Fibroblast of lung (primary cell): ENCODE data around the gene LMX1A. TPM values are rescaled to one million over a fixed set of nuclear protein-coding genes. Genes with fewer than 3 reads are reported as not detected.

Source experiments
- DNase-seq, 2 donors: peaks; one replicate each; pipeline versions ENCODE4 v3.0.0 to v3.0.0-alpha.2; 2010; ENCODE audit warnings: low read depth in 2 of 2
- H2AFZ ChIP-seq: 2 replicates; pipeline ENCODE4 v1.5.1; 2012; ENCODE audit warnings: low read length, control low read depth, inconsistent platforms
- H3K27ac ChIP-seq: 2 replicates; pipeline ENCODE4 v1.5.1; 2011; ENCODE audit warnings: low read length, control low read depth; ENCODE audit not compliant: insufficient read depth
- H3K27me3 ChIP-seq: 2 replicates; pipeline ENCODE4 v1.5.1; 2011; ENCODE audit warnings: mild to moderate bottlenecking, low read length; ENCODE audit not compliant: control insufficient read depth, insufficient read depth
- H3K36me3 ChIP-seq: 2 replicates; pipeline ENCODE4 v1.5.1; 2011; ENCODE audit warnings: low read length; ENCODE audit not compliant: control insufficient read depth, insufficient read depth
- H3K4me1 ChIP-seq: 2 replicates; pipeline ENCODE4 v1.5.1; 2011; ENCODE audit warnings: low read length; ENCODE audit not compliant: control insufficient read depth, insufficient read depth; ENCODE audit errors: extremely low read depth
- H3K4me2 ChIP-seq: 2 replicates; pipeline ENCODE4 v1.5.1; 2011; ENCODE audit warnings: low read length, control low read depth; ENCODE audit not compliant: insufficient read depth; ENCODE audit errors: extremely low read depth
- H3K4me3 ChIP-seq, 4 experiments: fragments of 200-600 bp in 1 of 4; sonication (generic) in 1 of 4; replicated peaks in 1 of 4; 2 replicates each; pipeline ENCODE4 v1.5.1; 2011 to 2016; ENCODE audit warnings: low read length in 4 of 4, low read depth in 3 of 4, mild to moderate bottlenecking in 3 of 4, control low read depth in 2 of 4, inconsistent platforms in 1 of 4, mixed read lengths in 1 of 4; ENCODE audit not compliant: insufficient read depth in 1 of 4; ENCODE audit errors: control extremely low read depth in 1 of 4
- H3K79me2 ChIP-seq: 2 replicates; pipeline ENCODE4 v1.5.1; 2012; ENCODE audit warnings: mild to moderate bottlenecking, low read length, inconsistent platforms; ENCODE audit not compliant: control insufficient read depth, insufficient read depth
- H3K9ac ChIP-seq: 2 replicates; pipeline ENCODE4 v1.5.1; 2011; ENCODE audit warnings: mild to moderate bottlenecking, low read length, control low read depth; ENCODE audit not compliant: insufficient read depth
- H3K9me3 ChIP-seq: 2 replicates; pipeline ENCODE4 v1.5.1; 2012; ENCODE audit warnings: low read depth, low read length; ENCODE audit not compliant: control insufficient read depth, insufficient read depth
- H4K20me1 ChIP-seq: 2 replicates; pipeline ENCODE4 v1.5.1; 2011; ENCODE audit warnings: low read length; ENCODE audit not compliant: control insufficient read depth, insufficient read depth; ENCODE audit errors: extremely low read depth
- CTCF ChIP-seq, 2 donors: IDR thresholded peaks in 1 of 2; conservative IDR thresholded peaks in 1 of 2; 1 replicate in 1 of 2; 2 replicates in 1 of 2; pipeline ENCODE4 v1.5.1; 2011 to 2012; ENCODE audit warnings: low read length in 2 of 2, control low read depth in 1 of 2, inconsistent platforms in 1 of 2, low read depth in 1 of 2, mild to moderate bottlenecking in 1 of 2
- EZH2 ChIP-seq: IDR thresholded peaks from 2 replicates; pipeline ENCODE4 v1.5.1; 2012; ENCODE audit warnings: low read length, control low read depth, mild to moderate bottlenecking; ENCODE audit errors: missing control alignments
- polyA plus RNA-seq, 2 donors: library from polyadenylated mRNA; depleted of rRNA in 1 of 2; stranded (reverse) in 1 of 2; unstranded in 1 of 2; fragments of >200 nt; gene quantifications; 2 replicates each; pipeline ENCODE4 v1.2.1, GENCODE V29; 2011 to 2012; ENCODE audit warnings: missing spikeins in 1 of 2
- total RNA-seq: library from RNA; depleted of rRNA; stranded (reverse); fragments of >200 nt; gene quantifications from 2 replicates; pipeline ENCODE4 v1.2.1, GENCODE V29; 2014

LMX1A gene
- total and polyA plus RNA-seq, 2 donors (not counting 1 experiment from before 2014, with no cell fraction given), result not detected

GRCh38 chr1:165387505-165387904 is 31.0 kb upstream of the LMX1A start:
- H3K79me2 ChIP-seq, result no peaks in the 10 kb centered on the region
- H3K9me3 ChIP-seq, result no peaks in the 10 kb centered on the region
- DNase-seq, result no peak
- H3K4me2 ChIP-seq, result no peak overlapping the region
- H3K36me3 ChIP-seq, result no peaks in the 10 kb centered on the region
- H3K4me3 ChIP-seq, result no peak overlapping the region
- no peak overlapping the region for H3K9ac ChIP-seq
- TF ChIP-seq CTCF (conservative IDR thresholded peaks at IDR 0.05 in 1 of 2, IDR thresholded peaks at IDR 0.05 in 1 of 2; ENCODE audit: low read depth in 1 of 2, low read length in 2 of 2) (no peak), EZH2 (no peak)
- no peaks in the 10 kb centered on the region for H4K20me1 ChIP-seq
- peaks cover 16% of the 10 kb centered on the region for H3K27me3 ChIP-seq
- no peak overlapping the region for H3K27ac ChIP-seq
- H3K4me1 ChIP-seq, result no peaks in the 10 kb centered on the region
- no peak overlapping the region for H2AFZ ChIP-seq

- H3K4me1 ChIP-seq, result no peaks in the 10 kb centered on the region
- no peak for TF ChIP-seq EZH2
- no peak for TF ChIP-seq CTCF (conservative IDR thresholded peaks at IDR 0.05 in 1 of 2, IDR thresholded peaks at IDR 0.05 in 1 of 2; ENCODE audit: low read depth in 1 of 2, low read length in 2 of 2)
- peak in 1 of 2 donors; percentile 5 for DNase-seq
These were observed 27.3 kb upstream of the LMX1A start for GRCh38 chr1:165383599-165384405.

GRCh38 chr1:165383067-165383466 is 26.6 kb upstream of the LMX1A start:
- Histone ChIP-seq H3K4me3 (no peak overlapping the region), H3K36me3 (no peaks in the 10 kb centered on the region), H3K27ac (no peak overlapping the region), H3K27me3 (no peaks in the 10 kb centered on the region), H4K20me1 (no peaks in the 10 kb centered on the region), H3K9me3 (no peaks in the 10 kb centered on the region), H3K9ac (no peak overlapping the region), H3K4me1 (no peaks in the 10 kb centered on the region), H3K79me2 (no peaks in the 10 kb centered on the region), H3K4me2 (no peak overlapping the region), H2AFZ (no peak overlapping the region)
- DNase-seq, result peak; percentile 40 to 82
- no peak for TF ChIP-seq CTCF (conservative IDR thresholded peaks at IDR 0.05 in 1 of 2, IDR thresholded peaks at IDR 0.05 in 1 of 2; ENCODE audit: low read depth in 1 of 2, low read length in 2 of 2)
- no peak for TF ChIP-seq EZH2

More at GRCh38 chr1:165383599-165384405, 27.3 kb upstream of the LMX1A start:
- Histone ChIP-seq H3K9ac (no peak overlapping the region), H4K20me1 (no peaks in the 10 kb centered on the region), H3K36me3 (no peaks in the 10 kb centered on the region), H3K4me3 (no peak overlapping the region), H2AFZ (no peak overlapping the region), H3K4me2 (no peak overlapping the region), H3K27ac (no peak overlapping the region), H3K79me2 (no peaks in the 10 kb centered on the region), H3K9me3 (no peaks in the 10 kb centered on the region), H3K27me3 (no peaks in the 10 kb centered on the region)
